ENCODE results near the gene IFITM10.

- TF ChIP-seq POLR2A (IDR thresholded peaks at IDR 0.05; ENCODE audit: low read depth, low read length) (no peak), SPI1 (IDR thresholded peaks at IDR 0.05; ENCODE audit: low read depth, low read length) (no peak), POLR2AphosphoS5 (IDR thresholded peaks at IDR 0.05; ENCODE audit: low read depth, low read length) (no peak), TAF1 (IDR thresholded peaks at IDR 0.05; ENCODE audit: low read depth, low read length) (no peak), PAX5 (IDR thresholded peaks at IDR 0.05; ENCODE audit: insufficient read depth, low read length, severe bottlenecking) (no peak)
These were observed 4.9 kb upstream of the IFITM10 start for GRCh38 chr11:1755344-1755691.

Data from GM12891 (cell line).